Kidney (tissue), 14 donors: ENCODE data around the gene KRT33B. TPM values are rescaled to one million over a fixed set of nuclear protein-coding genes. Genes with fewer than 3 reads are reported as not detected.
"Not testable (repeated sequence)": the region's sequence is repeated elsewhere in the genome, so short reads cannot be mapped to it uniquely, and the experiment has no call there.

Experiments
- DNase-seq, 5 donors: peaks; one replicate each; pipeline ENCODE4 v3.0.0-alpha.2; 2013 to 2020
- FAIRE-seq: peaks from 2 replicates; lab custom pipeline; 2012; peaks lifted over from hg19 to GRCh38; lab: Jason Lieb, UNC
- H3K27ac ChIP-seq, 2 donors: one replicate each; pipeline ENCODE4 v1.7.0; 2013; ENCODE audit warnings: low read depth in 2 of 2, low read length in 2 of 2, inconsistent platforms in 1 of 2
- H3K27me3 ChIP-seq: one replicate; pipeline ENCODE4 v1.7.1; 2013; ENCODE audit warnings: low read length, inconsistent platforms; ENCODE audit not compliant: control insufficient read depth, insufficient read depth
- H3K36me3 ChIP-seq, 3 donors: one replicate each; pipeline versions ENCODE4 v1.7.0 to v1.7.1; 2013; ENCODE audit warnings: low read length in 3 of 3, control low read depth in 1 of 3, inconsistent platforms in 1 of 3; ENCODE audit not compliant: insufficient read depth in 3 of 3, control insufficient read depth in 2 of 3
- H3K4me1 ChIP-seq, 3 donors: one replicate each; pipeline versions ENCODE4 v1.7.0 to v1.7.1; 2013; ENCODE audit warnings: low read length in 3 of 3, inconsistent platforms in 1 of 3, low read depth in 1 of 3; ENCODE audit not compliant: control insufficient read depth in 2 of 3, insufficient read depth in 2 of 3
- H3K4me3 ChIP-seq, 3 donors: one replicate each; pipeline versions ENCODE4 v1.7.0 to v1.8.1; 2013; ENCODE audit warnings: low read length in 3 of 3, control low read depth in 1 of 3, inconsistent platforms in 1 of 3
- H3K9ac ChIP-seq, 3 donors: one replicate each; pipeline versions ENCODE4 v1.7.0 to v1.7.1; 2013; ENCODE audit warnings: low read length in 3 of 3, control low read depth in 1 of 3, inconsistent platforms in 1 of 3
- H3K9me3 ChIP-seq, 3 donors: one replicate each; pipeline versions ENCODE4 v1.7.0 to v1.7.1; 2013; ENCODE audit warnings: low read length in 3 of 3, control low read depth in 1 of 3, inconsistent platforms in 1 of 3; ENCODE audit not compliant: control insufficient read depth in 2 of 3, insufficient read depth in 1 of 3
- CTCF ChIP-seq: IDR thresholded peaks from 3 replicates; pipeline ENCODE4 v1.5.1; 2012; ENCODE audit warnings: mild to moderate bottlenecking, moderate library complexity, borderline replicate concordance; ENCODE audit not compliant: insufficient read depth; ENCODE audit errors: extremely low read depth
- intact Hi-C: fragments of 100-400 bp; cut with DNase I; formaldehyde crosslinking; loops from one replicate; pipeline ENCODE4 v1.11.1; 2022
- polyA plus RNA-seq: library from polyadenylated mRNA; stranded (reverse); fragments of 350-450 nt; fragmentation: Illumina TruSeq; extraction: RNeasy Lipid Tissue Mini Kit (QIAGEN cat#74804); gene quantifications from one replicate; pipeline ENCODE4 v1.2.3, GENCODE V29; 2014; ENCODE audit warnings: low read depth, low replicate concordance; ENCODE audit not compliant: insufficient read depth
- total RNA-seq: library from RNA; stranded (reverse); fragmentation: NEBNext Ultra II Directional; extraction: Animal tissue kit (Norgen Biotek cat#: 25700); gene quantifications from one replicate; pipeline ENCODE4 v1.2.1, GENCODE V29; 2021
- donor health status: control.
- donor health status: control.
- donor health status: control.
- donor health status: control.
- donor health status: control.
- donor health status: DM: yes; HTN: yes; CAD: no.
- donor health status: Normal renal cell carcinoma (clear cell type).

The KRT33B gene
- total and polyA plus RNA-seq, 2 donors from 2014 or later: not detected

DNA sequence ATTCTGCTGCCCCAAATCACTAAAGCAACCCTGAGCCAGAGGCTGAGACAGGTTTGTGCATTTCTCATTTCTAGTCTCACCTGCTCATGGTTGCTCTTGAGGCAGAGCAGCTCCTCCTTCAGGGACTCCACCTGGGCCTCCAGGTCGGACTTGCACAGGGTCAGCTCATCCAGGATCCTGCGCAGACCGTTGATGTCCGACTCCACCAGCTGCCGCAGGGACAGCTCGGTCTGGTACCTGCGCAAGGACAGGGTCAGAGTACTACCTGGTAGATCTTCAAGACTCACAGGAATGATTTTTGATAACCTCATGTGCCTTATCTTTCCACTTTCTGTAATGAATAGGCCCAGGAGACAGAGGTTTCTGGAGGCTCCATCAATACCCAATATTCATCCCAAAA is 26.7 kb upstream of the KRT33B start:
- no peak for FAIRE-seq
- Histone ChIP-seq H3K4me1 (peaks cover 0 to 3% (median 0%) of the 10 kb centered on the region in 3 donors), H3K36me3 (no peaks in the 10 kb centered on the region), H3K27me3 (no peaks in the 10 kb centered on the region), H3K27ac (no peak overlapping the region), H3K4me3 (no peak overlapping the region), H3K9me3 (no peaks in the 10 kb centered on the region), H3K9ac (no peak overlapping the region)
- intact Hi-C loops: no loop called here
- TF ChIP-seq CTCF: no peak
- no peak for DNase-seq

- no peaks in the 10 kb centered on the region for H3K27me3 ChIP-seq
- FAIRE-seq: no peak
- H3K4me1 ChIP-seq: peaks cover 0 to 3% (median 0%) of the 10 kb centered on the region in 3 donors
- no peak overlapping the region for H3K27ac ChIP-seq
- H3K9ac ChIP-seq: no peak overlapping the region
- intact Hi-C loops: no loop called here
- H3K36me3 ChIP-seq: no peaks in the 10 kb centered on the region
- no peak overlapping the region for H3K4me3 ChIP-seq
- no peaks in the 10 kb centered on the region for H3K9me3 ChIP-seq
- TF ChIP-seq CTCF: no peak
- DNase-seq: no peak
Measured at GRCh38 chr17:41395611-41396010, 26.0 kb upstream of the KRT33B start.

- H3K27ac ChIP-seq, intact Hi-C loops, H3K9me3 ChIP-seq, H3K36me3 ChIP-seq, H3K27me3 ChIP-seq, FAIRE-seq, DNase-seq, H3K4me1 ChIP-seq, H3K4me3 ChIP-seq, H3K9ac ChIP-seq: not testable (repeated sequence)
Measured at GRCh38 chr17:41395044-41395443, 25.4 kb upstream of the KRT33B start.

GRCh38 chr17:41394254-41394996 is 24.8 kb upstream of the KRT33B start:
- H3K9me3 ChIP-seq: no peaks in the 10 kb centered on the region
- H3K27ac ChIP-seq: no peak overlapping the region
- H3K27me3 ChIP-seq: no peaks in the 10 kb centered on the region
- FAIRE-seq: no peak
- intact Hi-C loops: no loop called here
- no peak for DNase-seq
- H3K4me1 ChIP-seq: peaks cover 0 to 3% (median 0%) of the 10 kb centered on the region in 3 donors
- no peak for TF ChIP-seq CTCF
- no peak overlapping the region for H3K4me3 ChIP-seq
- no peaks in the 10 kb centered on the region for H3K36me3 ChIP-seq
- no peak overlapping the region for H3K9ac ChIP-seq
